ENCODE data around the gene BAD. TPM values are rescaled to one million over a fixed set of nuclear protein-coding genes. Genes with fewer than 3 reads are reported as not detected.

BAD gene
- total and polyA plus RNA-seq, 2 donors (not counting 1 experiment from before 2014, with no cell fraction given): 24.0 to 39.1 TPM

- peaks cover 8% of the 10 kb centered on the region for H3K4me1 Mint-ChIP-seq
These were observed 7.4 kb upstream of the BAD start for GRCh38 chr11:64291752-64292459.

More at GRCh38 chr11:64291752-64292459, 7.4 kb upstream of the BAD start:
- H3K36me3 ChIP-seq (replicated peaks in 1 of 2; ENCODE audit: control extremely low read depth in 1 of 2, control insufficient read depth in 1 of 2, extremely low read depth in 1 of 2, insufficient read depth in 2 of 2, low read length in 1 of 2): no peaks in the 10 kb centered on the region
- no peak overlapping the region for H3K4me3 Mint-ChIP-seq
- H3K27me3 ChIP-seq (replicated peaks in 1 of 4; ENCODE audit: control extremely low read depth in 1 of 4, control insufficient read depth in 3 of 4, insufficient read depth in 4 of 4, low read length in 3 of 4): peaks cover 0 to 58% (median 42%) of the 10 kb centered on the region in 4 experiments
- ChIA-PET CTCF (interaction anchor here (1.5 to 6.8 kb wide), 2 partner anchors 11 to 48 kb away, joined by 3 to 47 read pairs; partner anchors contain the start of gene CATSPERZ), POLR2A (interaction anchor here (1.6 kb wide), 1 partner anchor 23 kb away, joined by 4 read pairs; no protein-coding TSS in a partner anchor)
- intact Hi-C loops (cut with micrococcal nuclease): no loop called here
- peaks cover 28% of the 10 kb centered on the region for H4K20me1 ChIP-seq (ENCODE audit: control insufficient read depth, insufficient read depth, low read length, poor library complexity, severe bottlenecking)
- WGBS (ENCODE audit: insufficient coverage): 2% methylated on average over 96 of the region's 96 CpGs
- H2AFZ ChIP-seq (ENCODE audit: insufficient read depth, low read depth, low read length, poor library complexity, severe bottlenecking): no peak overlapping the region
- peaks cover 0 to 13% (median 0%) of the 10 kb centered on the region in 3 donors for H3K9me3 ChIP-seq (ENCODE audit: control extremely low read depth in 1 of 3, control insufficient read depth in 2 of 3, insufficient read depth in 1 of 3, low read length in 2 of 3)
- H3K27ac Mint-ChIP-seq: no peak overlapping the region
- ATAC-seq (ENCODE audit: low read depth) (peak; percentile 35), DNase-seq (peak; percentile 61)
- H3K9me3 Mint-ChIP-seq (ENCODE audit: insufficient read depth): no peaks in the 10 kb centered on the region
- H3K9ac ChIP-seq (ENCODE audit: low read length): peak overlapping the region; percentile 43
- H3K79me2 ChIP-seq (ENCODE audit: control insufficient read depth, insufficient read depth, low read length): peaks cover 3% of the 10 kb centered on the region
- H3K4me2 ChIP-seq (replicated peaks; ENCODE audit: low read depth, low read length, poor library complexity, severe bottlenecking): peak overlapping the region; percentile 89
- TF ChIP-seq EZH2 (IDR thresholded peaks at IDR 0.05; ENCODE audit: borderline replicate concordance, insufficient read depth, low read depth, low read length, poor library complexity, severe bottlenecking) (peak; percentile 91), CTCF (IDR thresholded peaks at IDR 0.05) (no peak)
- H3K27me3 Mint-ChIP-seq: peaks cover 38% of the 10 kb centered on the region
- H3K4me3 ChIP-seq (ENCODE audit: control extremely low read depth in 1 of 5, extremely low read depth in 1 of 5, insufficient read depth in 1 of 5, low read depth in 2 of 5, low read length in 4 of 5): peak overlapping the region in 3 of 5 experiments; percentile 32 to 54 (median 45)
- H3K27ac ChIP-seq (ENCODE audit: low read length in 2 of 2): no peak overlapping the region
- peaks cover 8 to 24% of the 10 kb centered on the region in 2 donors for H3K4me1 ChIP-seq (ENCODE audit: control insufficient read depth in 2 of 2, insufficient read depth in 2 of 2, low read length in 2 of 2)

Measured in B cell (primary cell).